ENCODE results near the gene ACSM4.

Gene ACSM4, protein sequence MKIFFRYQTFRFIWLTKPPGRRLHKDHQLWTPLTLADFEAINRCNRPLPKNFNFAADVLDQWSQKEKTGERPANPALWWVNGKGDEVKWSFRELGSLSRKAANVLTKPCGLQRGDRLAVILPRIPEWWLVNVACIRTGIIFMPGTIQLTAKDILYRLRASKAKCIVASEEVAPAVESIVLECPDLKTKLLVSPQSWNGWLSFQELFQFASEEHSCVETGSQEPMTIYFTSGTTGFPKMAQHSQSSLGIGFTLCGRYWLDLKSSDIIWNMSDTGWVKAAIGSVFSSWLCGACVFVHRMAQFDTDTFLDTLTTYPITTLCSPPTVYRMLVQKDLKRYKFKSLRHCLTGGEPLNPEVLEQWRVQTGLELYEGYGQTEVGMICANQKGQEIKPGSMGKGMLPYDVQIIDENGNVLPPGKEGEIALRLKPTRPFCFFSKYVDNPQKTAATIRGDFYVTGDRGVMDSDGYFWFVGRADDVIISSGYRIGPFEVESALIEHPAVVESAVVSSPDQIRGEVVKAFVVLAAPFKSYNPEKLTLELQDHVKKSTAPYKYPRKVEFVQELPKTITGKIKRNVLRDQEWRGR

GRCh38 chr12:7303772-7304171 is at the start of gene ACSM4:
Gene ACSM4 (plus strand): TSS chr12:7304072. CDS start chr12:7304332, 260 bp downstream.
- Histone ChIP-seq H3K27me3 (ENCODE audit: insufficient read depth, poor library complexity, severe bottlenecking) (no peaks in the 10 kb centered on the region), H3K4me1 (ENCODE audit: insufficient read depth, poor library complexity, severe bottlenecking) (no peaks in the 10 kb centered on the region), H3K27ac (ENCODE audit: poor library complexity, severe bottlenecking) (no peak within 1 kb of the TSS), H3K9me3 (ENCODE audit: severe bottlenecking) (no peaks in the 10 kb centered on the region), H3K4me3 (ENCODE audit: severe bottlenecking) (no peak within 1 kb of the TSS), H3K36me3 (ENCODE audit: low read depth) (no peaks in the 10 kb centered on the region)
- ATAC-seq (ENCODE audit: low read depth) (no peak), DNase-seq (ENCODE audit: low spot score) (no peak)
- no peak for TF ChIP-seq CTCF (IDR thresholded peaks at IDR 0.05; ENCODE audit: poor library complexity, severe bottlenecking)

DNA sequence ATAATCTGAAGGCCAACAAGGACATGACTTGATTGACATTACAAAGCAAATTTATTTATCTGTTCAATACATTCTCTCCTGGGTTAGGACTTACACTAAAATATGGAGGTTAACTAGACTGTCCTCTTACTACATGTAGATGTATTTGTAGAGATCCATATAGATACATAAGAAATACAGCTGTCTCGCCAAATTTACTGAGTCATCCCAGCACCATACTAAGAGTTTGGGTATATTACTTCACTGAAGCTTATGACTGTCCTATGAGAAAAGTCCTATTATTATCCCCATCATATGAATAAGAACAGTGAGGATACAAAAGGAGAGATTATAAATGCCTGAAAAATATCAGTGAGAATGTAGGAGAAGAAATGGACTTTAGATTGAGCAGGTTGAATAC is 44.8 kb upstream of the ACSM4 start:
- no peak for ATAC-seq (ENCODE audit: low read depth)
- no peaks in the 10 kb centered on the region for H3K36me3 ChIP-seq (ENCODE audit: low read depth)
- no peaks in the 10 kb centered on the region for H3K4me1 ChIP-seq (ENCODE audit: insufficient read depth, poor library complexity, severe bottlenecking)
- no peak overlapping the region for H3K27ac ChIP-seq (ENCODE audit: poor library complexity, severe bottlenecking)
- DNase-seq (ENCODE audit: low spot score) = no peak
- no peaks in the 10 kb centered on the region for H3K27me3 ChIP-seq (ENCODE audit: insufficient read depth, poor library complexity, severe bottlenecking)
- H3K4me3 ChIP-seq (ENCODE audit: severe bottlenecking) = no peak overlapping the region
- no peaks in the 10 kb centered on the region for H3K9me3 ChIP-seq (ENCODE audit: severe bottlenecking)
- no peak for TF ChIP-seq CTCF (IDR thresholded peaks at IDR 0.05; ENCODE audit: poor library complexity, severe bottlenecking)

GRCh38 chr12:7264538-7264937 is 39.3 kb upstream of the ACSM4 start:
- DNase-seq (ENCODE audit: low spot score) (no peak), ATAC-seq (ENCODE audit: low read depth) (no peak)
- Histone ChIP-seq H3K27ac (ENCODE audit: poor library complexity, severe bottlenecking) (no peak overlapping the region), H3K36me3 (ENCODE audit: low read depth) (no peaks in the 10 kb centered on the region), H3K4me1 (ENCODE audit: insufficient read depth, poor library complexity, severe bottlenecking) (no peaks in the 10 kb centered on the region), H3K27me3 (ENCODE audit: insufficient read depth, poor library complexity, severe bottlenecking) (no peaks in the 10 kb centered on the region), H3K9me3 (ENCODE audit: severe bottlenecking) (no peaks in the 10 kb centered on the region), H3K4me3 (ENCODE audit: severe bottlenecking) (no peak overlapping the region)
- TF ChIP-seq CTCF (IDR thresholded peaks at IDR 0.05; ENCODE audit: poor library complexity, severe bottlenecking) = no peak

- TF ChIP-seq CTCF (IDR thresholded peaks at IDR 0.05; ENCODE audit: poor library complexity, severe bottlenecking) = no peak
- Histone ChIP-seq H3K4me1 (ENCODE audit: insufficient read depth, poor library complexity, severe bottlenecking) (no peaks in the 10 kb centered on the region), H3K27me3 (ENCODE audit: insufficient read depth, poor library complexity, severe bottlenecking) (no peaks in the 10 kb centered on the region), H3K4me3 (ENCODE audit: severe bottlenecking) (no peak overlapping the region), H3K36me3 (ENCODE audit: low read depth) (no peaks in the 10 kb centered on the region), H3K27ac (ENCODE audit: poor library complexity, severe bottlenecking) (no peak overlapping the region), H3K9me3 (ENCODE audit: severe bottlenecking) (no peaks in the 10 kb centered on the region)
- ATAC-seq (ENCODE audit: low read depth) (no peak; the same call in 2 of the 3 replicates), DNase-seq (ENCODE audit: low spot score) (no peak)
Observed at GRCh38 chr12:7265251-7265650, 38.6 kb upstream of the ACSM4 start.

- no peak for TF ChIP-seq CTCF (IDR thresholded peaks at IDR 0.05; ENCODE audit: poor library complexity, severe bottlenecking)
- Histone ChIP-seq H3K27me3 (ENCODE audit: insufficient read depth, poor library complexity, severe bottlenecking) (no peaks in the 10 kb centered on the region), H3K4me1 (ENCODE audit: insufficient read depth, poor library complexity, severe bottlenecking) (no peaks in the 10 kb centered on the region), H3K4me3 (ENCODE audit: severe bottlenecking) (no peak overlapping the region), H3K36me3 (ENCODE audit: low read depth) (no peaks in the 10 kb centered on the region), H3K9me3 (ENCODE audit: severe bottlenecking) (no peaks in the 10 kb centered on the region), H3K27ac (ENCODE audit: poor library complexity, severe bottlenecking) (no peak overlapping the region)
- ATAC-seq (ENCODE audit: low read depth) = no peak
- DNase-seq (ENCODE audit: low spot score) = no peak
Observed at GRCh38 chr12:7269273-7269672, 34.6 kb upstream of the ACSM4 start.

Measured in RWPE2 (cell line).